ENCODE data around the gene CHRNA10.
"Not testable (repeated sequence)": the region's sequence is repeated elsewhere in the genome, so short reads cannot be mapped to it uniquely, and the experiment has no call there.

CHRNA10 gene

GRCh38 chr11:3664032-3664630, 7.1 kb downstream of the CHRNA10 start:
- DNase-seq (ENCODE audit: low read depth): no peak

- DNase-seq (ENCODE audit: low read depth): no peak
Observed at GRCh38 chr11:3662856-3663255, 8.3 kb downstream of the CHRNA10 start.

- no peak for DNase-seq (ENCODE audit: low read depth)
Observed at GRCh38 chr11:3660960-3661359, 10.2 kb downstream of the CHRNA10 start.

- no peak for DNase-seq (ENCODE audit: low read depth)
Observed at GRCh38 chr11:3659595-3660515, 11.3 kb downstream of the CHRNA10 start.

GRCh38 chr11:3658252-3658651, 12.9 kb downstream of the CHRNA10 start:
- DNase-seq (ENCODE audit: low read depth): no peak

- DNase-seq (ENCODE audit: low read depth): not testable (repeated sequence)
Observed at GRCh38 chr11:3657331-3657730, 13.9 kb downstream of the CHRNA10 start.

GRCh38 chr11:3655547-3655946, 15.6 kb downstream of the CHRNA10 start:
- no peak for DNase-seq (ENCODE audit: low read depth)

GRCh38 chr11:3652514-3652913, 18.7 kb downstream of the CHRNA10 start:
- not testable (repeated sequence) for DNase-seq (ENCODE audit: low read depth)

- DNase-seq (ENCODE audit: low read depth): not testable (repeated sequence)
Observed at GRCh38 chr11:3649374-3649773, 21.8 kb downstream of the CHRNA10 start.

GRCh38 chr11:3648843-3649242, 22.3 kb downstream of the CHRNA10 start:
- DNase-seq (ENCODE audit: low read depth): not testable (repeated sequence)

- no peak for DNase-seq (ENCODE audit: low read depth)
Observed at GRCh38 chr11:3645552-3645951, 25.6 kb downstream of the CHRNA10 start.

- no peak for DNase-seq (ENCODE audit: low read depth)
Observed at GRCh38 chr11:3644817-3645235, 26.4 kb downstream of the CHRNA10 start, which contains the start of gene ART1. TSS of gene ART1 (plus strand) at chr11:3645128. CDS start at chr11:3659214, 14,086 bp downstream.

GRCh38 chr11:3643102-3643546, 28.1 kb downstream of the CHRNA10 start:
- not testable (repeated sequence) for DNase-seq (ENCODE audit: low read depth)

GRCh38 chr11:3642071-3642951, 28.9 kb downstream of the CHRNA10 start:
- DNase-seq (ENCODE audit: low read depth): peak; percentile 65

- DNase-seq (ENCODE audit: low read depth): no peak
Observed at GRCh38 chr11:3641701-3642070, 29.5 kb downstream of the CHRNA10 start, which contains the start of gene ART5. TSS of gene ART5 (minus strand) at chr11:3641992. CDS start at chr11:3641862, 130 bp downstream.

GRCh38 chr11:3641191-3641590, 30.0 kb downstream of the CHRNA10 start:
- no peak for DNase-seq (ENCODE audit: low read depth)

- no peak for DNase-seq (ENCODE audit: low read depth)
Observed at GRCh38 chr11:3639841-3640240, 31.3 kb downstream of the CHRNA10 start.

- no peak for DNase-seq (ENCODE audit: low read depth)
Observed at GRCh38 chr11:3638513-3638912, 32.7 kb downstream of the CHRNA10 start.

- DNase-seq (ENCODE audit: low read depth): no peak
Observed at GRCh38 chr11:3637201-3637600, 34.0 kb downstream of the CHRNA10 start.

GRCh38 chr11:3635641-3636375, 35.4 kb downstream of the CHRNA10 start:
- DNase-seq (ENCODE audit: low read depth): no peak

- DNase-seq (ENCODE audit: low read depth): no peak
Observed at GRCh38 chr11:3632070-3632660, 39.0 kb downstream of the CHRNA10 start.

Data from fibroblast of gingiva (primary cell).